ENCODE results near the gene POU2F2. TPM values are rescaled to one million over a fixed set of nuclear protein-coding genes. Genes with fewer than 3 reads are reported as not detected.

The POU2F2 gene
- total and polyA plus RNA-seq, 2 experiments from 2014 or later = 2.3 to 4.6 TPM

- Mint-ChIP-seq H3K27me3 (ENCODE audit: insufficient read depth, low read depth, poor library complexity) (peaks cover 15% of the 10 kb centered on the region), H3K4me3 (no peak overlapping the region), H3K36me3 (ENCODE audit: low read depth) (no peaks in the 10 kb centered on the region; the same call in 2 of the 3 replicates), H3K27ac (peak overlapping the region; percentile 13; the same call in 1 of the 2 replicates), H3K9me3 (no peaks in the 10 kb centered on the region), H3K4me1 (peaks cover 47% of the 10 kb centered on the region)
- Histone ChIP-seq H3K27ac (ENCODE audit: low read depth) (no peak overlapping the region), H3K4me3 (no peak overlapping the region), H3K4me1 (ENCODE audit: insufficient read depth) (peaks cover 19% of the 10 kb centered on the region), H3F3A (replicated peaks; ENCODE audit: low read depth) (0 out of 2 replicates have a peak, but pooled peaks cover 2% of the 10 kb centered on the region), H3K9me2 (ENCODE audit: insufficient read depth) (no peaks in the 10 kb centered on the region), H3K79me2 (replicated peaks; ENCODE audit: insufficient read depth) (no peaks in the 10 kb centered on the region), H3K36me3 (ENCODE audit: insufficient read depth) (no peaks in the 10 kb centered on the region), H3K4me2 (peak overlapping the region; percentile 42; the same call in 1 of the 2 replicates), H2AFZ (peak overlapping the region; percentile 93; the same call in 1 of the 2 replicates), H4K20me1 (replicated peaks; ENCODE audit: insufficient read depth) (no peaks in the 10 kb centered on the region), H3K27me3 (ENCODE audit: insufficient read depth) (no peaks in the 10 kb centered on the region)
- TF ChIP-seq EZH2 (IDR thresholded peaks at IDR 0.05; ENCODE audit: low read depth, unreplicated experiment) (no peak), STAT1 (IDR thresholded peaks at IDR 0.05; ENCODE audit: unreplicated experiment) (no peak), POLR2AphosphoS5 (IDR thresholded peaks at IDR 0.05; ENCODE audit: low read depth) (no peak), JUNB (IDR thresholded peaks at IDR 0.05; ENCODE audit: unreplicated experiment) (no peak), NANOG (IDR thresholded peaks at IDR 0.05; ENCODE audit: borderline replicate concordance) (no peak), EZH2phosphoT487 (IDR thresholded peaks at IDR 0.05; ENCODE audit: unreplicated experiment) (no peak), CTCF (conservative IDR thresholded peaks at IDR 0.05; ENCODE audit: low read depth in 2 of 2) (no peak), CREB1 (CRISPR knock-in tag; IDR thresholded peaks at IDR 0.05; ENCODE audit: low read depth) (no peak), ZNF114 (CRISPR knock-in tag; IDR thresholded peaks at IDR 0.05) (no peak), ZNF331 (CRISPR knock-in tag; IDR thresholded peaks at IDR 0.05; ENCODE audit: low read depth) (no peak)
- TF ChIP-seq, protein P1, sequence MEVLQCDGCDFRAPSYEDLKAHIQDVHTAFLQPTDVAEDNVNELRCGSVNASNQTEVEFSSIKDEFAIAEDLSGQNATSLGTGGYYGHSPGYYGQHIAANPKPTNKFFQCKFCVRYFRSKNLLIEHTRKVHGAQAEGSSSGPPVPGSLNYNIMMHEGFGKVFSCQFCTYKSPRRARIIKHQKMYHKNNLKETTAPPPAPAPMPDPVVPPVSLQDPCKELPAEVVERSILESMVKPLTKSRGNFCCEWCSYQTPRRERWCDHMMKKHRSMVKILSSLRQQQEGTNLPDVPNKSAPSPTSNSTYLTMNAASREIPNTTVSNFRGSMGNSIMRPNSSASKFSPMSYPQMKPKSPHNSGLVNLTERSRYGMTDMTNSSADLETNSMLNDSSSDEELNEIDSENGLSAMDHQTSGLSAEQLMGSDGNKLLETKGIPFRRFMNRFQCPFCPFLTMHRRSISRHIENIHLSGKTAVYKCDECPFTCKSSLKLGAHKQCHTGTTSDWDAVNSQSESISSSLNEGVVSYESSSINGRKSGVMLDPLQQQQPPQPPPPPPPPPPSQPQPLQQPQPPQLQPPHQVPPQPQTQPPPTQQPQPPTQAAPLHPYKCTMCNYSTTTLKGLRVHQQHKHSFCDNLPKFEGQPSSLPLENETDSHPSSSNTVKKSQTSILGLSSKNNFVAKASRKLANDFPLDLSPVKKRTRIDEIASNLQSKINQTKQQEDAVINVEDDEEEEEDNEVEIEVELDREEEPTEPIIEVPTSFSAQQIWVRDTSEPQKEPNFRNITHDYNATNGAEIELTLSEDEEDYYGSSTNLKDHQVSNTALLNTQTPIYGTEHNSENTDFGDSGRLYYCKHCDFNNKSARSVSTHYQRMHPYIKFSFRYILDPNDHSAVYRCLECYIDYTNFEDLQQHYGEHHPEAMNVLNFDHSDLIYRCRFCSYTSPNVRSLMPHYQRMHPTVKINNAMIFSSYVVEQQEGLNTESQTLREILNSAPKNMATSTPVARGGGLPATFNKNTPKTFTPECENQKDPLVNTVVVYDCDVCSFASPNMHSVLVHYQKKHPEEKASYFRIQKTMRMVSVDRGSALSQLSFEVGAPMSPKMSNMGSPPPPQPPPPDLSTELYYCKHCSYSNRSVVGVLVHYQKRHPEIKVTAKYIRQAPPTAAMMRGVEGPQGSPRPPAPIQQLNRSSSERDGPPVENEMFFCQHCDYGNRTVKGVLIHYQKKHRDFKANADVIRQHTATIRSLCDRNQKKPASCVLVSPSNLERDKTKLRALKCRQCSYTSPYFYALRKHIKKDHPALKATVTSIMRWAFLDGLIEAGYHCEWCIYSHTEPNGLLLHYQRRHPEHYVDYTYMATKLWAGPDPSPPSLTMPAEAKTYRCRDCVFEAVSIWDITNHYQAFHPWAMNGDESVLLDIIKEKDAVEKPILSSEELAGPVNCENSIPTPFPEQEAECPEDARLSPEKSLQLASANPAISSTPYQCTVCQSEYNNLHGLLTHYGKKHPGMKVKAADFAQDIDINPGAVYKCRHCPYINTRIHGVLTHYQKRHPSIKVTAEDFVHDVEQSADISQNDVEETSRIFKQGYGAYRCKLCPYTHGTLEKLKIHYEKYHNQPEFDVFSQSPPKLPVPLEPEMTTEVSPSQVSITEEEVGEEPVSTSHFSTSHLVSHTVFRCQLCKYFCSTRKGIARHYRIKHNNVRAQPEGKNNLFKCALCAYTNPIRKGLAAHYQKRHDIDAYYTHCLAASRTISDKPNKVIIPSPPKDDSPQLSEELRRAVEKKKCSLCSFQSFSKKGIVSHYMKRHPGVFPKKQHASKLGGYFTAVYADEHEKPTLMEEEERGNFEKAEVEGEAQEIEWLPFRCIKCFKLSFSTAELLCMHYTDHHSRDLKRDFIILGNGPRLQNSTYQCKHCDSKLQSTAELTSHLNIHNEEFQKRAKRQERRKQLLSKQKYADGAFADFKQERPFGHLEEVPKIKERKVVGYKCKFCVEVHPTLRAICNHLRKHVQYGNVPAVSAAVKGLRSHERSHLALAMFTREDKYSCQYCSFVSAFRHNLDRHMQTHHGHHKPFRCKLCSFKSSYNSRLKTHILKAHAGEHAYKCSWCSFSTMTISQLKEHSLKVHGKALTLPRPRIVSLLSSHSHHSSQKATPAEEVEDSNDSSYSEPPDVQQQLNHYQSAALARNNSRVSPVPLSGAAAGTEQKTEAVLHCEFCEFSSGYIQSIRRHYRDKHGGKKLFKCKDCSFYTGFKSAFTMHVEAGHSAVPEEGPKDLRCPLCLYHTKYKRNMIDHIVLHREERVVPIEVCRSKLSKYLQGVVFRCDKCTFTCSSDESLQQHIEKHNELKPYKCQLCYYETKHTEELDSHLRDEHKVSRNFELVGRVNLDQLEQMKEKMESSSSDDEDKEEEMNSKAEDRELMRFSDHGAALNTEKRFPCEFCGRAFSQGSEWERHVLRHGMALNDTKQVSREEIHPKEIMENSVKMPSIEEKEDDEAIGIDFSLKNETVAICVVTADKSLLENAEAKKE (CRISPR knock-in tag; IDR thresholded peaks at IDR 0.05) = no peak
- TF ChIP-seq, protein P2, sequence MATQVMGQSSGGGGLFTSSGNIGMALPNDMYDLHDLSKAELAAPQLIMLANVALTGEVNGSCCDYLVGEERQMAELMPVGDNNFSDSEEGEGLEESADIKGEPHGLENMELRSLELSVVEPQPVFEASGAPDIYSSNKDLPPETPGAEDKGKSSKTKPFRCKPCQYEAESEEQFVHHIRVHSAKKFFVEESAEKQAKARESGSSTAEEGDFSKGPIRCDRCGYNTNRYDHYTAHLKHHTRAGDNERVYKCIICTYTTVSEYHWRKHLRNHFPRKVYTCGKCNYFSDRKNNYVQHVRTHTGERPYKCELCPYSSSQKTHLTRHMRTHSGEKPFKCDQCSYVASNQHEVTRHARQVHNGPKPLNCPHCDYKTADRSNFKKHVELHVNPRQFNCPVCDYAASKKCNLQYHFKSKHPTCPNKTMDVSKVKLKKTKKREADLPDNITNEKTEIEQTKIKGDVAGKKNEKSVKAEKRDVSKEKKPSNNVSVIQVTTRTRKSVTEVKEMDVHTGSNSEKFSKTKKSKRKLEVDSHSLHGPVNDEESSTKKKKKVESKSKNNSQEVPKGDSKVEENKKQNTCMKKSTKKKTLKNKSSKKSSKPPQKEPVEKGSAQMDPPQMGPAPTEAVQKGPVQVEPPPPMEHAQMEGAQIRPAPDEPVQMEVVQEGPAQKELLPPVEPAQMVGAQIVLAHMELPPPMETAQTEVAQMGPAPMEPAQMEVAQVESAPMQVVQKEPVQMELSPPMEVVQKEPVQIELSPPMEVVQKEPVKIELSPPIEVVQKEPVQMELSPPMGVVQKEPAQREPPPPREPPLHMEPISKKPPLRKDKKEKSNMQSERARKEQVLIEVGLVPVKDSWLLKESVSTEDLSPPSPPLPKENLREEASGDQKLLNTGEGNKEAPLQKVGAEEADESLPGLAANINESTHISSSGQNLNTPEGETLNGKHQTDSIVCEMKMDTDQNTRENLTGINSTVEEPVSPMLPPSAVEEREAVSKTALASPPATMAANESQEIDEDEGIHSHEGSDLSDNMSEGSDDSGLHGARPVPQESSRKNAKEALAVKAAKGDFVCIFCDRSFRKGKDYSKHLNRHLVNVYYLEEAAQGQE (IDR thresholded peaks at IDR 0.05; ENCODE audit: unreplicated experiment) = no peak
- TF ChIP-seq, protein P3, sequence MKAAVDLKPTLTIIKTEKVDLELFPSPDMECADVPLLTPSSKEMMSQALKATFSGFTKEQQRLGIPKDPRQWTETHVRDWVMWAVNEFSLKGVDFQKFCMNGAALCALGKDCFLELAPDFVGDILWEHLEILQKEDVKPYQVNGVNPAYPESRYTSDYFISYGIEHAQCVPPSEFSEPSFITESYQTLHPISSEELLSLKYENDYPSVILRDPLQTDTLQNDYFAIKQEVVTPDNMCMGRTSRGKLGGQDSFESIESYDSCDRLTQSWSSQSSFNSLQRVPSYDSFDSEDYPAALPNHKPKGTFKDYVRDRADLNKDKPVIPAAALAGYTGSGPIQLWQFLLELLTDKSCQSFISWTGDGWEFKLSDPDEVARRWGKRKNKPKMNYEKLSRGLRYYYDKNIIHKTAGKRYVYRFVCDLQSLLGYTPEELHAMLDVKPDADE (IDR thresholded peaks at IDR 0.05) = no peak
- peak; percentile 41 for DNase-seq (ENCODE audit: low spot score)
- peak; percentile 34 for ATAC-seq
Measured at GRCh38 chr19:42089191-42089750, 43.0 kb downstream of the POU2F2 start.

Data from GM23338 (cell line).